Body of pancreas (tissue), 4 donors: Measurements from ENCODE around the gene VTI1A. TPM values are rescaled to one million over a fixed set of nuclear protein-coding genes. Genes with fewer than 3 reads are reported as not detected.

Experiments
- ATAC-seq: fragments of 150-250 bp; one replicate; pipeline ENCODE4 v1.9.1; 2016
- DNase-seq, 4 donors: peaks; one replicate each; pipeline ENCODE4 v3.0.0-alpha.2; 2019
- H3K27ac ChIP-seq, 4 donors: fragments of 200-600 bp; sonication (generic); 1 replicate in 3 of 4; 2 replicates in 1 of 4; pipeline versions ENCODE4 v1.5.1 to v1.6.1; 2016 to 2019; ENCODE audit warnings: mild to moderate bottlenecking in 1 of 4, mixed read lengths in 1 of 4, moderate library complexity in 1 of 4
- H3K27me3 ChIP-seq, 2 donors: fragments of 200-600 bp; sonication (generic); one replicate each; pipeline ENCODE4 v1.6.0; 2016; ENCODE audit warnings: mild to moderate bottlenecking in 1 of 2
- H3K36me3 ChIP-seq, 2 donors: fragments of 200-600 bp; sonication (generic); replicated peaks in 1 of 2; 2 replicates each; pipeline ENCODE4 v1.5.1; 2016; ENCODE audit warnings: low read depth in 2 of 2; ENCODE audit not compliant: insufficient read depth in 1 of 2
- H3K4me1 ChIP-seq: fragments of 200-600 bp; sonication (generic); one replicate; pipeline ENCODE4 v1.6.0; 2016
- H3K4me3 ChIP-seq, 2 donors: fragments of 200-600 bp; sonication (generic); 1 replicate in 1 of 2; 2 replicates in 1 of 2; pipeline ENCODE4 v1.5.1; 2016 to 2019
- H3K9me3 ChIP-seq, 3 donors: fragments of 200-600 bp; sonication (generic); 1 replicate in 2 of 3; 2 replicates in 1 of 3; pipeline ENCODE4 v1.5.1; 2016
- CTCF ChIP-seq, 7 experiments: fragments of 450-650 bp in 4 of 7; fragments of 200-600 bp in 3 of 7; sonication (generic) in 3 of 7; IDR thresholded peaks; one replicate each; pipeline ENCODE4 v1.5.1; 2016 to 2019; ENCODE audit warnings: antibody characterized with exemption in 7 of 7
- POLR2A ChIP-seq, 3 donors: fragments of 450-650 bp; IDR thresholded peaks; one replicate each; pipeline ENCODE4 v1.6.1; 2016; ENCODE audit warnings: antibody characterized with exemption in 3 of 3, mild to moderate bottlenecking in 2 of 3
- WGBS, 2 donors: methylation state at CpG; one replicate each; pipeline ENCODE4 v1.1.5; 2017; 5-methylcytosine and 5-hydroxymethylcytosine counted together
- intact Hi-C: fragments of 100-400 bp; cut with DNase I; formaldehyde crosslinking; loops from one replicate; pipeline ENCODE4 v1.15.1; 2023
- total RNA-seq, 2 donors: library from RNA; depleted of rRNA; stranded (reverse); fragments of >200 nt; gene quantifications; one replicate each; pipeline ENCODE4 v1.1.0, GENCODE V29; 2016

VTI1A gene
- total RNA-seq, 2 donors from 2014 or later, result 28.3 to 84.4 TPM

- TF ChIP-seq CTCF (IDR thresholded peaks at IDR 0.05) (no peak), POLR2A (IDR thresholded peaks at IDR 0.05) (no peak)
- Histone ChIP-seq H3K27ac (no peak overlapping the region), H3K9me3 (no peaks in the 10 kb centered on the region), H3K4me1 (peaks cover 6% of the 10 kb centered on the region), H3K4me3 (no peak overlapping the region), H3K27me3 (no peaks in the 10 kb centered on the region), H3K36me3 (no peaks in the 10 kb centered on the region)
- WGBS, 2 donors, result 82 to 84% methylated on average over 5 of the region's 5 CpGs
- ATAC-seq (no peak), DNase-seq (no peak)
- intact Hi-C loops, result no loop called here
Measured at GRCh38 chr10:112519133-112519761, 72.2 kb downstream of the VTI1A start.

- Histone ChIP-seq H3K4me3 (no peak overlapping the region), H3K27me3 (no peaks in the 10 kb centered on the region), H3K9me3 (no peaks in the 10 kb centered on the region), H3K36me3 (no peaks in the 10 kb centered on the region), H3K27ac (no peak overlapping the region), H3K4me1 (peaks cover 6% of the 10 kb centered on the region)
- TF ChIP-seq CTCF (IDR thresholded peaks at IDR 0.05), result no peak
- TF ChIP-seq POLR2A (IDR thresholded peaks at IDR 0.05), result no peak
- WGBS, 2 donors, result 76 to 81% methylated on average over 1 of the region's 1 CpG
- ATAC-seq (no peak), DNase-seq (no peak)
- intact Hi-C loops, result no loop called here
Measured at GRCh38 chr10:112520914-112521313, 73.9 kb downstream of the VTI1A start.

GRCh38 chr10:112524641-112525040 lies 77.6 kb downstream of the VTI1A start:
- no peaks in the 10 kb centered on the region for H3K36me3 ChIP-seq
- ATAC-seq (no peak), DNase-seq (no peak)
- H3K4me3 ChIP-seq, result no peak overlapping the region
- no peaks in the 10 kb centered on the region for H3K27me3 ChIP-seq
- H3K27ac ChIP-seq, result no peak overlapping the region
- no peaks in the 10 kb centered on the region for H3K9me3 ChIP-seq
- intact Hi-C loops, result no loop called here
- TF ChIP-seq POLR2A (IDR thresholded peaks at IDR 0.05), result no peak
- TF ChIP-seq CTCF (IDR thresholded peaks at IDR 0.05), result no peak
- no peaks in the 10 kb centered on the region for H3K4me1 ChIP-seq

GRCh38 chr10:112525200-112525599 lies 78.2 kb downstream of the VTI1A start:
- Histone ChIP-seq H3K27ac (no peak overlapping the region), H3K27me3 (no peaks in the 10 kb centered on the region), H3K9me3 (no peaks in the 10 kb centered on the region), H3K4me3 (no peak overlapping the region), H3K4me1 (no peaks in the 10 kb centered on the region), H3K36me3 (no peaks in the 10 kb centered on the region)
- ATAC-seq, result no peak
- DNase-seq, result no peak
- no peak for TF ChIP-seq POLR2A (IDR thresholded peaks at IDR 0.05)
- no peak for TF ChIP-seq CTCF (IDR thresholded peaks at IDR 0.05)
- intact Hi-C loops, result no loop called here
- WGBS, 2 donors, result 69 to 76% methylated on average over 3 of the region's 3 CpGs

GRCh38 chr10:112526139-112526538 lies 79.1 kb downstream of the VTI1A start:
- no peak for ATAC-seq
- intact Hi-C loops, result no loop called here
- H3K4me3 ChIP-seq, result no peak overlapping the region

More at GRCh38 chr10:112526139-112526538, 79.1 kb downstream of the VTI1A start:
- DNase-seq, result no peak
- Histone ChIP-seq H3K36me3 (no peaks in the 10 kb centered on the region), H3K27me3 (no peaks in the 10 kb centered on the region), H3K27ac (no peak overlapping the region), H3K4me1 (no peaks in the 10 kb centered on the region), H3K9me3 (no peaks in the 10 kb centered on the region)
- no peak for TF ChIP-seq CTCF (IDR thresholded peaks at IDR 0.05)
- TF ChIP-seq POLR2A (IDR thresholded peaks at IDR 0.05), result no peak
- 77 to 82% methylated on average over 3 of the region's 3 CpGs for WGBS, 2 donors
